HepG2 (cell line): ENCODE results near the gene FAM229A.
"Not testable (repeated sequence)": the region's sequence is repeated elsewhere in the genome, so short reads cannot be mapped to it uniquely, and the experiment has no call there.

Source experiments
- ELF3 ChIP-seq: IDR thresholded peaks from 2 replicates; pipeline ENCODE4 v1.6.1; 2016; ENCODE audit warnings: missing genetic modification reagents, missing compliant biosample characterization
- POLR2A ChIP-seq, 2 experiments: IDR thresholded peaks; 2 replicates each; pipeline ENCODE4 v1.6.1; 2011; ENCODE audit warnings: low read depth in 2 of 2, low read length in 2 of 2, mild to moderate bottlenecking in 1 of 2, moderate library complexity in 1 of 2; ENCODE audit not compliant: insufficient read depth in 1 of 2
- TF ChIP-seq, protein P1 (sequence below): sonication (generic); formaldehyde crosslinking; IDR thresholded peaks from 2 replicates; pipeline ENCODE4 v1.4.0; 2020; ENCODE audit warnings: mild to moderate bottlenecking, missing genetic modification reagents
- TF ChIP-seq, protein P2 (sequence below), 2 experiments: fragments of 450-650 bp in 1 of 2; sonication (generic) in 1 of 2; formaldehyde crosslinking in 1 of 2; IDR thresholded peaks; 2 replicates each; pipeline versions ENCODE4 v1.6.1 to v1.8.0; 2016 to 2022; ENCODE audit warnings: antibody characterized with exemption in 1 of 2, mild to moderate bottlenecking in 1 of 2, missing genetic modification reagents in 1 of 2
- TF ChIP-seq, protein P3 (sequence below): sonication (generic); formaldehyde crosslinking; IDR thresholded peaks from 2 replicates; pipeline ENCODE4 v1.5.0; 2020; ENCODE audit warnings: missing genetic modification reagents

DNA sequence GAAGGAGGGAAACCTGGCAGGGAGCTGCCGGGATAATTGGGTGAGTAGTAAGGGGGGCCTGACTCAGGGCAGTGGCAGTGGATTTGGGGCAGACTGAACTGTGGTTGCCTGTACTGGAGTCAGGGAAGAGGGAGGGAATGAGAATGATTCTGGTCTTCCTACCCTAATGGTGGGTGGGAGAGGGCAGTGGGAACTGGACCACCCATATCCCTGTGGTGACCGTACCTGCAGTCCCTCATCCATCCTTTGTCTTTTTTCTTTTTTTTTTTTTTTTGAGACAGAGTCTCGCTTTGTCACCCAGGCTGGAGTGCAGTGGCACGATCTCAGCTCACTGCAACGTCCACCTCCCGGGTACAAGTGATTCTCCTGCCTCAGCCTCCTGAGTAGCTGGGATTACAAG lies 6.5 kb downstream of the FAM229A start:
- not testable (repeated sequence) for TF ChIP-seq POLR2A (IDR thresholded peaks at IDR 0.05; ENCODE audit: insufficient read depth in 1 of 2, low read depth in 2 of 2, low read length in 2 of 2); ELF3 (CRISPR knock-in tag)
- TF ChIP-seq, protein P1, sequence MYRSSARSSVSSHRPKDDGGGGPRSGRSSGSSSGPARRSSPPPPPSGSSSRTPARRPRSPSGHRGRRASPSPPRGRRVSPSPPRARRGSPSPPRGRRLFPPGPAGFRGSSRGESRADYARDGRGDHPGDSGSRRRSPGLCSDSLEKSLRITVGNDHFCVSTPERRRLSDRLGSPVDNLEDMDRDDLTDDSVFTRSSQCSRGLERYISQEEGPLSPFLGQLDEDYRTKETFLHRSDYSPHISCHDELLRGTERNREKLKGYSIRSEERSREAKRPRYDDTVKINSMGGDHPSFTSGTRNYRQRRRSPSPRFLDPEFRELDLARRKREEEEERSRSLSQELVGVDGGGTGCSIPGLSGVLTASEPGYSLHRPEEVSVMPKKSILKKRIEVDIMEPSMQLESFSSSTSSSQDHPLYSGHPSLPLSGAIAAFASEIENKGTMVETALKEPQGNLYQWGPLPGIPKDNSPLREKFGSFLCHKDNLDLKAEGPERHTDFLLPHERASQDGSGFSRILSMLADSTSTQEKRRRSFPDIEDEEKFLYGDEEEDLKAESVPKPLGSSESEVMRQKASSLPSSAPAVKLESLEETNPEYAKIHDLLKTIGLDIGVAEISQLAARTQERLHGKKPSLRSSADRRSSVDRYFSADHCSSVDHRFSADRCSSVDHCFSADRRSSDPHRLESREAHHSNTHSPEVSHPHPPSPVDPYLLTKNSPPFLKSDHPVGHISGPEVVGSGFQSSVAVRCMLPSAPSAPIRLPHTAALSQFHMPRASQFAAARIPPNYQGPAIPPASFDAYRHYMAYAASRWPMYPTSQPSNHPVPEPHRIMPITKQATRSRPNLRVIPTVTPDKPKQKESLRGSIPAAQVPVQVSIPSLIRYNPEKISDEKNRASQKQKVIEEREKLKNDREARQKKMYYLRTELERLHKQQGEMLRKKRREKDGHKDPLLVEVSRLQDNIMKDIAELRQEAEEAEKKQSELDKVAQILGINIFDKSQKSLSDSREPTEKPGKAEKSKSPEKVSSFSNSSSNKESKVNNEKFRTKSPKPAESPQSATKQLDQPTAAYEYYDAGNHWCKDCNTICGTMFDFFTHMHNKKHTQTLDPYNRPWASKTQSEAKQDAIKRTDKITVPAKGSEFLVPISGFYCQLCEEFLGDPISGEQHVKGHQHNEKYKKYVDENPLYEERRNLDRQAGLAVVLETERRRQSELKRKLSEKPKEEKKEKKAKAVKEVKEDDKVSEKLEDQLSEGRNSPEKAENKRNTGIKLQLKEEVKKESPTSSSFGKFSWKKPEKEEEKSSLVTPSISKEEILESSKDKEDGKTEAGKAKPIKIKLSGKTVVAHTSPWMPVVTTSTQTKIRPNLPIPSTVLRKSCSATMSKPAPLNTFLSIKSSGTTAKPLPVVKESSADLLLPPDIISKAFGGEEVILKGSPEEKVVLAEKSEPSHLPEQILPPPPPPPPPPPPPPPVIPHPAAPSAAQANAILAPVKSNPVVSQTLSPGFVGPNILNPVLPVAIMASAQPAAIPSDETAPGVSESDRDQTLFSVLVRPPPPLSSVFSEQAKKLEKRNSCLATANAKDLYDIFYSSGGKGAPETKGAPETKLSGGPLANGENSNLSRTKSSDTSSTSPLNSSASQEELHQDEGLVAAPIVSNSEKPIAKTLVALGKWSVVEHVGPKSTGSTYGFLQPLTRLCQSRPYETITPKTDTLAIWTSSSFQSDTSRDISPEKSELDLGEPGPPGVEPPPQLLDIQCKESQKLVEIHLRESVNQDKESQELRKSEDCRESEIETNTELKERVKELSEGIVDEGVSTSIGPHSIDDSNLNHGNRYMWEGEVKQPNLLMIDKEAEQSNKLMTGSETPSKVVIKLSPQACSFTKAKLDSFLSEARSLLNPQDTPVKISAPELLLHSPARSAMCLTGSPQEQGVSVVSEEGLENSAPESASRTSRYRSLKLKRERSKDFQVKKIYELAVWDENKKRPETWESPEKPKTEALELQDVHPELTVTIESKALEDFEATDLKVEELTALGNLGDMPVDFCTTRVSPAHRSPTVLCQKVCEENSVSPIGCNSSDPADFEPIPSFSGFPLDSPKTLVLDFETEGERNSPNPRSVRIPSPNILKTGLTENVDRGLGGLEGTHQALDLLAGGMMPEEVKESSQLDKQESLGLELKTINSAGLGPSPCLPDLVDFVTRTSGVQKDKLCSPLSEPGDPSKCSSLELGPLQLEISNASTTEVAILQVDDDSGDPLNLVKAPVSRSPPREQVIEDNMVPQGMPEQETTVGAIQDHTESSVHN (CRISPR knock-in tag): not testable (repeated sequence)
- TF ChIP-seq, protein P2, sequence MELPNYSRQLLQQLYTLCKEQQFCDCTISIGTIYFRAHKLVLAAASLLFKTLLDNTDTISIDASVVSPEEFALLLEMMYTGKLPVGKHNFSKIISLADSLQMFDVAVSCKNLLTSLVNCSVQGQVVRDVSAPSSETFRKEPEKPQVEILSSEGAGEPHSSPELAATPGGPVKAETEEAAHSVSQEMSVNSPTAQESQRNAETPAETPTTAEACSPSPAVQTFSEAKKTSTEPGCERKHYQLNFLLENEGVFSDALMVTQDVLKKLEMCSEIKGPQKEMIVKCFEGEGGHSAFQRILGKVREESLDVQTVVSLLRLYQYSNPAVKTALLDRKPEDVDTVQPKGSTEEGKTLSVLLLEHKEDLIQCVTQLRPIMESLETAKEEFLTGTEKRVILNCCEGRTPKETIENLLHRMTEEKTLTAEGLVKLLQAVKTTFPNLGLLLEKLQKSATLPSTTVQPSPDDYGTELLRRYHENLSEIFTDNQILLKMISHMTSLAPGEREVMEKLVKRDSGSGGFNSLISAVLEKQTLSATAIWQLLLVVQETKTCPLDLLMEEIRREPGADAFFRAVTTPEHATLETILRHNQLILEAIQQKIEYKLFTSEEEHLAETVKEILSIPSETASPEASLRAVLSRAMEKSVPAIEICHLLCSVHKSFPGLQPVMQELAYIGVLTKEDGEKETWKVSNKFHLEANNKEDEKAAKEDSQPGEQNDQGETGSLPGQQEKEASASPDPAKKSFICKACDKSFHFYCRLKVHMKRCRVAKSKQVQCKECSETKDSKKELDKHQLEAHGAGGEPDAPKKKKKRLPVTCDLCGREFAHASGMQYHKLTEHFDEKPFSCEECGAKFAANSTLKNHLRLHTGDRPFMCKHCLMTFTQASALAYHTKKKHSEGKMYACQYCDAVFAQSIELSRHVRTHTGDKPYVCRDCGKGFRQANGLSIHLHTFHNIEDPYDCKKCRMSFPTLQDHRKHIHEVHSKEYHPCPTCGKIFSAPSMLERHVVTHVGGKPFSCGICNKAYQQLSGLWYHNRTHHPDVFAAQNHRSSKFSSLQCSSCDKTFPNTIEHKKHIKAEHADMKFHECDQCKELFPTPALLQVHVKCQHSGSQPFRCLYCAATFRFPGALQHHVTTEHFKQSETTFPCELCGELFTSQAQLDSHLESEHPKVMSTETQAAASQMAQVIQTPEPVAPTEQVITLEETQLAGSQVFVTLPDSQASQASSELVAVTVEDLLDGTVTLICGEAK (IDR thresholded peaks at IDR 0.05): not testable (repeated sequence)
- TF ChIP-seq, protein P2 (CRISPR knock-in tag; IDR thresholded peaks at IDR 0.05): not testable (repeated sequence)
- TF ChIP-seq, protein P3, sequence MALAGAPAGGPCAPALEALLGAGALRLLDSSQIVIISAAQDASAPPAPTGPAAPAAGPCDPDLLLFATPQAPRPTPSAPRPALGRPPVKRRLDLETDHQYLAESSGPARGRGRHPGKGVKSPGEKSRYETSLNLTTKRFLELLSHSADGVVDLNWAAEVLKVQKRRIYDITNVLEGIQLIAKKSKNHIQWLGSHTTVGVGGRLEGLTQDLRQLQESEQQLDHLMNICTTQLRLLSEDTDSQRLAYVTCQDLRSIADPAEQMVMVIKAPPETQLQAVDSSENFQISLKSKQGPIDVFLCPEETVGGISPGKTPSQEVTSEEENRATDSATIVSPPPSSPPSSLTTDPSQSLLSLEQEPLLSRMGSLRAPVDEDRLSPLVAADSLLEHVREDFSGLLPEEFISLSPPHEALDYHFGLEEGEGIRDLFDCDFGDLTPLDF (CRISPR knock-in tag): not testable (repeated sequence)
